Measurements from ENCODE around the gene HIRIP3. TPM values are rescaled to one million over a fixed set of nuclear protein-coding genes. Genes with fewer than 3 reads are reported as not detected.

Gene HIRIP3
- total and polyA plus RNA-seq, 2 experiments from 2014 or later = 10.4 to 18.5 TPM

DNA sequence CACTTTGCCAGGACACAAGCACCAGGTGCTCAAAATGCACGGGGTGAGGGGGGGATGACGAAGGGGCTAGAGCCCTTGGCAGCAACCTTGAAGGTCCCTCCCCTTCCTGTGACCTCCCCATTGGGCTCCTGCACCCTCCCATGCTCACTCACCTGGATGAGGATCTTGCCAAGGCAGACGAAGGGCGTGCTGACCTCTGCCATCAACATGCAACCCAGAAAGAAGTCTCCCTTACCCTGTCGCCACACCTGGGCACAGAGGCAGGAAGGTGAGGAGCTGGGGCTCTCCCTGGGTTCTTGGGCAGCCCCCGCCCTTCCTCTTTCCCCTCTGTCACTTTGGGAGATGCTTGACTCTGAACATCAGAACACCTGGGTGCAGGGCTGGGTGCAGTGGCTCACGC lies 30.2 kb upstream of the HIRIP3 start (continued):
- TF ChIP-seq, protein P1, sequence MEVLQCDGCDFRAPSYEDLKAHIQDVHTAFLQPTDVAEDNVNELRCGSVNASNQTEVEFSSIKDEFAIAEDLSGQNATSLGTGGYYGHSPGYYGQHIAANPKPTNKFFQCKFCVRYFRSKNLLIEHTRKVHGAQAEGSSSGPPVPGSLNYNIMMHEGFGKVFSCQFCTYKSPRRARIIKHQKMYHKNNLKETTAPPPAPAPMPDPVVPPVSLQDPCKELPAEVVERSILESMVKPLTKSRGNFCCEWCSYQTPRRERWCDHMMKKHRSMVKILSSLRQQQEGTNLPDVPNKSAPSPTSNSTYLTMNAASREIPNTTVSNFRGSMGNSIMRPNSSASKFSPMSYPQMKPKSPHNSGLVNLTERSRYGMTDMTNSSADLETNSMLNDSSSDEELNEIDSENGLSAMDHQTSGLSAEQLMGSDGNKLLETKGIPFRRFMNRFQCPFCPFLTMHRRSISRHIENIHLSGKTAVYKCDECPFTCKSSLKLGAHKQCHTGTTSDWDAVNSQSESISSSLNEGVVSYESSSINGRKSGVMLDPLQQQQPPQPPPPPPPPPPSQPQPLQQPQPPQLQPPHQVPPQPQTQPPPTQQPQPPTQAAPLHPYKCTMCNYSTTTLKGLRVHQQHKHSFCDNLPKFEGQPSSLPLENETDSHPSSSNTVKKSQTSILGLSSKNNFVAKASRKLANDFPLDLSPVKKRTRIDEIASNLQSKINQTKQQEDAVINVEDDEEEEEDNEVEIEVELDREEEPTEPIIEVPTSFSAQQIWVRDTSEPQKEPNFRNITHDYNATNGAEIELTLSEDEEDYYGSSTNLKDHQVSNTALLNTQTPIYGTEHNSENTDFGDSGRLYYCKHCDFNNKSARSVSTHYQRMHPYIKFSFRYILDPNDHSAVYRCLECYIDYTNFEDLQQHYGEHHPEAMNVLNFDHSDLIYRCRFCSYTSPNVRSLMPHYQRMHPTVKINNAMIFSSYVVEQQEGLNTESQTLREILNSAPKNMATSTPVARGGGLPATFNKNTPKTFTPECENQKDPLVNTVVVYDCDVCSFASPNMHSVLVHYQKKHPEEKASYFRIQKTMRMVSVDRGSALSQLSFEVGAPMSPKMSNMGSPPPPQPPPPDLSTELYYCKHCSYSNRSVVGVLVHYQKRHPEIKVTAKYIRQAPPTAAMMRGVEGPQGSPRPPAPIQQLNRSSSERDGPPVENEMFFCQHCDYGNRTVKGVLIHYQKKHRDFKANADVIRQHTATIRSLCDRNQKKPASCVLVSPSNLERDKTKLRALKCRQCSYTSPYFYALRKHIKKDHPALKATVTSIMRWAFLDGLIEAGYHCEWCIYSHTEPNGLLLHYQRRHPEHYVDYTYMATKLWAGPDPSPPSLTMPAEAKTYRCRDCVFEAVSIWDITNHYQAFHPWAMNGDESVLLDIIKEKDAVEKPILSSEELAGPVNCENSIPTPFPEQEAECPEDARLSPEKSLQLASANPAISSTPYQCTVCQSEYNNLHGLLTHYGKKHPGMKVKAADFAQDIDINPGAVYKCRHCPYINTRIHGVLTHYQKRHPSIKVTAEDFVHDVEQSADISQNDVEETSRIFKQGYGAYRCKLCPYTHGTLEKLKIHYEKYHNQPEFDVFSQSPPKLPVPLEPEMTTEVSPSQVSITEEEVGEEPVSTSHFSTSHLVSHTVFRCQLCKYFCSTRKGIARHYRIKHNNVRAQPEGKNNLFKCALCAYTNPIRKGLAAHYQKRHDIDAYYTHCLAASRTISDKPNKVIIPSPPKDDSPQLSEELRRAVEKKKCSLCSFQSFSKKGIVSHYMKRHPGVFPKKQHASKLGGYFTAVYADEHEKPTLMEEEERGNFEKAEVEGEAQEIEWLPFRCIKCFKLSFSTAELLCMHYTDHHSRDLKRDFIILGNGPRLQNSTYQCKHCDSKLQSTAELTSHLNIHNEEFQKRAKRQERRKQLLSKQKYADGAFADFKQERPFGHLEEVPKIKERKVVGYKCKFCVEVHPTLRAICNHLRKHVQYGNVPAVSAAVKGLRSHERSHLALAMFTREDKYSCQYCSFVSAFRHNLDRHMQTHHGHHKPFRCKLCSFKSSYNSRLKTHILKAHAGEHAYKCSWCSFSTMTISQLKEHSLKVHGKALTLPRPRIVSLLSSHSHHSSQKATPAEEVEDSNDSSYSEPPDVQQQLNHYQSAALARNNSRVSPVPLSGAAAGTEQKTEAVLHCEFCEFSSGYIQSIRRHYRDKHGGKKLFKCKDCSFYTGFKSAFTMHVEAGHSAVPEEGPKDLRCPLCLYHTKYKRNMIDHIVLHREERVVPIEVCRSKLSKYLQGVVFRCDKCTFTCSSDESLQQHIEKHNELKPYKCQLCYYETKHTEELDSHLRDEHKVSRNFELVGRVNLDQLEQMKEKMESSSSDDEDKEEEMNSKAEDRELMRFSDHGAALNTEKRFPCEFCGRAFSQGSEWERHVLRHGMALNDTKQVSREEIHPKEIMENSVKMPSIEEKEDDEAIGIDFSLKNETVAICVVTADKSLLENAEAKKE (CRISPR knock-in tag; IDR thresholded peaks at IDR 0.05) = no peak
- TF ChIP-seq, protein P2, sequence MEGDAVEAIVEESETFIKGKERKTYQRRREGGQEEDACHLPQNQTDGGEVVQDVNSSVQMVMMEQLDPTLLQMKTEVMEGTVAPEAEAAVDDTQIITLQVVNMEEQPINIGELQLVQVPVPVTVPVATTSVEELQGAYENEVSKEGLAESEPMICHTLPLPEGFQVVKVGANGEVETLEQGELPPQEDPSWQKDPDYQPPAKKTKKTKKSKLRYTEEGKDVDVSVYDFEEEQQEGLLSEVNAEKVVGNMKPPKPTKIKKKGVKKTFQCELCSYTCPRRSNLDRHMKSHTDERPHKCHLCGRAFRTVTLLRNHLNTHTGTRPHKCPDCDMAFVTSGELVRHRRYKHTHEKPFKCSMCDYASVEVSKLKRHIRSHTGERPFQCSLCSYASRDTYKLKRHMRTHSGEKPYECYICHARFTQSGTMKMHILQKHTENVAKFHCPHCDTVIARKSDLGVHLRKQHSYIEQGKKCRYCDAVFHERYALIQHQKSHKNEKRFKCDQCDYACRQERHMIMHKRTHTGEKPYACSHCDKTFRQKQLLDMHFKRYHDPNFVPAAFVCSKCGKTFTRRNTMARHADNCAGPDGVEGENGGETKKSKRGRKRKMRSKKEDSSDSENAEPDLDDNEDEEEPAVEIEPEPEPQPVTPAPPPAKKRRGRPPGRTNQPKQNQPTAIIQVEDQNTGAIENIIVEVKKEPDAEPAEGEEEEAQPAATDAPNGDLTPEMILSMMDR (conservative IDR thresholded peaks at IDR 0.05; ENCODE audit: low read depth in 2 of 2) = no peak
- TF ChIP-seq STAT1 (IDR thresholded peaks at IDR 0.05; ENCODE audit: unreplicated experiment) (no peak), POLR2AphosphoS5 (IDR thresholded peaks at IDR 0.05; ENCODE audit: low read depth) (no peak), CREB1 (CRISPR knock-in tag; IDR thresholded peaks at IDR 0.05; ENCODE audit: low read depth) (no peak), REST (IDR thresholded peaks at IDR 0.05; ENCODE audit: unreplicated experiment) (no peak), EZH2phosphoT487 (IDR thresholded peaks at IDR 0.05; ENCODE audit: unreplicated experiment) (no peak), ZNF331 (CRISPR knock-in tag; IDR thresholded peaks at IDR 0.05; ENCODE audit: low read depth) (no peak)

All from GM23338 (cell line).